ENCODE measurements around the gene ARSD. TPM values are rescaled to one million over a fixed set of nuclear protein-coding genes. Genes with fewer than 3 reads are reported as not detected.
A peak's percentile ranks its signal among the peaks of the same experiment; 100 is the strongest.
"Not testable (repeated sequence)": the region's sequence is repeated elsewhere in the genome, so short reads cannot be mapped to it uniquely, and the experiment has no call there.

The ARSD gene
- total RNA-seq, 1 donor from 2014 or later = 19.1 TPM

DNA sequence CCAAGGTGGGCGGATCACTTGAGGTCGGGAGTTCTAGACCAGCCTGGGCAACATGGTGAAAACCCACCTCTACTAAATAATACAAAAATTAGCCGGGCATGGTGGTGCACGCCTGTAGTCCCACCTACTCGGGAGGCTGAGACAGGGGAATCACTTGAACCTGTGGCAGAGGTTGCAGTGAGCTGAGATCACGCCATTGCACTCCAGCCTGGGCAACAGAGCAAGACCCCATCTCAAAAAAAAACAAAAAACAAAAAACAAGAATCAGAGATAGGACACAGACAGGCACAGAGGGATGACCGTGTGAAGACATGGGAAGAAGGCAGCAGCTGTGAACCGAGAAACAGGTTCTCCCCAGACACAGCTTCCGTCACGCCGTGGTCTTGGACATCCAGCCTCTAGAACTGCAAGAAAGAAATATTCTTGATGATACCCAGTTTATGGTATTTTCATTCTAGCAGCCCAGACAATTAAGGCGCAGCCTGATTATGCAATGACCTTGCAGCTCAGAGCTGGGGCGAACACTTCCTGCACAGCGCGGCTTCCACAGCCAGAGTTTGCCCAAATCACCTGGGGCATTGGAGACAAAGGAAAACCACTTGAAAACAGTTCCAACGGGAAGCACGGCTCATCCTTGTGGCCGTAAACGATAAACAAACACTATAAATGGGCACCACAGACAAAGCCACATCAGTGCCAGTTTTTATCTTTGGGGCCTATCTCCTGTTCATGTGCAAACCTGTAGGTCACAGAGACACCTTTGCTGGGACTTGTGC, 4.2 kb upstream of the ARSD start:
- DNase-seq (ENCODE audit: low read depth, low spot score) = no peak

DNA sequence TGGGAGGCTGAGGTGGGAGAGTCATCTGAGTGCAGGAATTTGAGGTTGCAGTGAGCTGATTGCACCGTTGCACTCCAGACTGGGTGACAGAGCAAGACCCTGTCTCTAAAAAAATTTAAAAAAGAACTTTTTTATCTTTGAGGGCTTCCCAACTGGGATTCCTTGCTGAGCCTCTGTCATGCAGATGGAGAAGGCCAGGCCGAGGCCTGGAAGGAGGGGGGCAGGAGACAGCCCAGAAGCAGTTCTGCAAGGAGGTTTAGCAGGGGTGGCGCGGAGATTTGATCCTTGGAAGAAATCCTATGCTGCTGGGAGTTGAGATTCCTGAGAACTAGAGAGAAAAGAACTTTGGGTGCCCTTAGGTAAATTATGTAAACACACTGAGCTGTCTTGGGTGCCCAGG, 2.5 kb upstream of the ARSD start:
- DNase-seq (ENCODE audit: low read depth, low spot score) = no peak

DNA sequence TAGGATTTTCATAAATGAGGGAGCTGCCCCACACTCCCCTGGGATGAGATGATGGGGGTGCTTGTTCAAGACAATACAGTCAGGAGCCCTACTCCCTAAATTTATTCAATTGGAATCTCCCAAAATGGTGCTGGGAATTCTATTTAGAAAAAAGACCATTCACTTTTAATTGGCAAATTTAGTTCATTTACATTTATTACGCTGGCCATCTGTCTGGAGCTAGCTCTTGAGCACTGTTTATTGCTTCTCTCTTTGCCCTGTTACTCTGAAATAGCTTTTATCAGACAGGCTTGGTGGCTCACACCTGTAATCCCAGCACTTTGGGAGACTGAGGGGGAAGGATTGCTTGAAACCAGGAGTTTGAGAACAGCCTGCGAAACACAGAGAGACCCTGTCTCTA, 2.0 kb upstream of the ARSD start:
- DNase-seq (ENCODE audit: low read depth, low spot score) = no peak

DNA sequence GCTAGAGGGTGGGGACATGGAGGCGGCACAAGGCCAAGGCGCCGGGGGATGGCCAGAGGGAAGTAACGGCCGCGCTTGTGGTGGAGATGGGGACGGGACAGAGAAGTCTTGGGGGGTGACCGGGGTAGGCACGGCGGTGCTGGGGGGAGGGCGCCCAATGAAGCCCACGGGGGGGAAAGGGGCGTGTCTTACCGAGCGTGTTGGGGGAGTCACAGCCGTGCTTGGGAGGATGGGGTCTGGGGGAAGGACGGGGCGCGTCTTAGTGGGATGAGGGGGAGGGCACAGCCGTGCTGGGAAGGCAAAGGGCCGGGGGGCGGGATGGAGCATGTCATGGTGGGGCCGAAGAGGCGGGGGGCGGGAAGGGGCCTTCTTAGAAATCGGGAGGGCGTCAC, 952 bp downstream of the ARSD start:
- peak; percentile 39 for DNase-seq (ENCODE audit: low read depth, low spot score)

DNA sequence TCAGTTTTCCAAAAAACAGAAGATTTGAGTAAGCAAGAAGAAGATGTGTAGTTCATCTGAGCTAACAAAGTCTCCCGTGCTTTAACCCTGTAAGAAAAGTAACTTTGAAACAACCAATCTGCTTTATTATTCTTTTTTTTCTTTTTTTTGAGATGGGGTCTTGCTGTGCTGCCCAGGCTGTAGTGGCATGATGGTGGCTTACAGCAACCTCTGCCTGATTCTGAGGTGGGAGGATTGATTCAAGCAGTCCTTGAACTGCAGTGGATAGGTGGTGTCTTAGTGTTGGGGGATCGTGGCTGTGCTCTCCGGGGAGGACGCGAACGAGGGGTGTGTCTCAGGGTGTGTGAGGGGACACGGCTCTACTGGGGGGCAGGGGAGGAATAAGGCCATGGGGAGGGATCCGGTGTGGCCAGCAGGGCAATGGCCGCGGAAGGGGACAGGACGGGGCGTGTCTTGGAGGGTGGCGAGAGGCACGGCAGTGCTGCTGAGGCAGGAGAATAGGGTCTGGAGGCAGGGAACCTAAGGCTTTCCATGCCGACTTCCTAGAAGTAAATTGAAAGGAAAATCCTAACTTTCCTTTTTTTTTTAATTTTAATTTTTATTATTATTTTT, 2.4 kb downstream of the ARSD start:
- no peak for DNase-seq (ENCODE audit: low read depth, low spot score)

DNA sequence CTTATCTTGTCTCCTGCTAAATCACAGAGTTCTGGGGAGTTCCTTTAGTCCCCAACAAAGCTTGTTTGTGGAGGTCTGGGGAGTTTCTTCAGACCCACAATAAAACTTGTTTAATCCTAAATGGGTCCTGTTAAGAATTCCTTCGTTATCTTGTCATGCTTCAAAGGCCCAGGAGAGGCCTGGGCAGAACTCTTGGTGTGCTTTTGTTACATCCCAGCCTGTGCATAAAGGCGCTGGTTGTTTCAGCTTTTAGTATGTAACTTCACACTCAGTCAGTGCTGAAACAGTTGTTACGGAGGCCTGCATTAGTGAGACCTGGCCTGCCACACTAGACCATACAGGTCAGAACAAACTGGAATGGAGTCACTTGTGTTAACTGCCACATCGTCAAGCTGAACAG, 2.9 kb downstream of the ARSD start:
- not testable (repeated sequence) for DNase-seq (ENCODE audit: low read depth, low spot score)

DNA sequence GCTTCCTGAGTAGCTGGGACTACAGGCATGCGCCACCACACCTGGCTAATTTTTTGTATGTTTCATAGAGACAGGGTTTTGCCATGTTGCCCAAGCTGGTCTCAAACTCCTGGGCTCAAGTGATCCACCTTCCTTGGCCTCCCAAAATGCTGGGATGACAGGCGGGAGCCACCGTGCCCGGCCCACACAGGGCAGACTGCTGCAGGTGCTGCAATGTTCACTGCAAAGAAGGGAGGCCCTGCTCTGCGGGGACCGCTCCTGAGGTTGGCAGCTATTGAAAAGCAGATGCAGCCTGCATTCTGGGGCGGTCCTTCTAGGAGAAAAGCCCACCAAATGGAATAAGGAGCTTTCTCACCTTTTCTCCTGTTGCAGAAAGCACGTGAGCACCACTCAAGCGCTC, 5.0 kb downstream of the ARSD start:
- no peak for DNase-seq (ENCODE audit: low read depth, low spot score)

DNA sequence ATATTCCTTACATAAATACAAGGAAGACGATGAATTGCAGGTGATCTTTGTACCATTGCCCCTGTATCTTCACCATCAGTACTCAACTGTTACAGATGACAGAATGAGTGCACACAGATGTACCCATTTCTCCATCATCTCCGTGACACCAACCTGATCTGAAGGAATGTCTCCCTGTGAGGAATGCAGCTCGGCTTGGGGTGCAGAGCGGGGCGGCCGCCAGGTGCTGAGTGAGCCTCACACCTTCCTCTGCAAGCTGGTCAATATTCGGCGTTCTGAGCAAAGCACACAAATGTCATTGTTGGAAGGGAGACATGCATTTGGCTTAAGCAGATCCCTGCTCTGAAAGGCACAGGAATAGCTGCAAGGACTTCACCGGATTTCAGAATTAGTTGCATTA, 7.4 kb downstream of the ARSD start:
- DNase-seq (ENCODE audit: low read depth, low spot score) = no peak

DNA sequence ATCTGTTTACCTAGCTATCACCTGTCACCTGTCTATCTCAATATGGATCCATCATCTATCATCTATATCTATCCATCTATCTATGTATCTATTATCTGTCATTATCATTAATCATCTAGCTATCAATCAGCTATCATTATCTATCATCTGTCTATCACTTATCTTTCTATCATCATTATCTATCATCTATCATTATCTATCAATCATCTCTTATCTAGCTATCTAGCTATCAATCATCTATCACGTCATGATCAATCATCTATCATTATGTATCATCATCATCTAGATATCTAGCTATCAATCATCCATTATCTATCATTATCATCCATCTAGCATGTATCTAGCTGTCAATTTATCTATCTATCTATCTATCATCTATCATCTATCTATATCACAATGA, 7.9 kb downstream of the ARSD start:
- DNase-seq (ENCODE audit: low read depth, low spot score) = no peak

DNA sequence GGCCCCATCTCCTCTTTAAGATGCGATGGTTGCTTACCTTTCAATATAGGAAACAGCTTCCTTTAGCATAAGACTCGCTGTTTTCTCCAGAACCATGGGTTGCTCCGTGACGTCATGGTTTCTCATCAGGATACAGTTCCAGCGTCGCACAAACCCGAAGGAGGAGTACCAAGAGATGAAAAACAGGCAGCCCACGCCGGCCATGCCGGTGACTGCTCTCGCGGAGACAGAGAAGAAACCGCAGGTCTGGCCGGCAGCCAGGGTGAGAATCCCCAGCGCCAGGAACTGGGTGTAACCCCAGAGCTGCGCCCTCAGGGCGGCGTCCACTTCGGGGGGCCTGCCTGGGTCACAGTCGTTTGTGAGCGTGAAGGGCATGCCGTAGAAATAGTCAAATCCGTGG, 11.4 kb downstream of the ARSD start:
- DNase-seq (ENCODE audit: low read depth, low spot score) = no peak

DNA sequence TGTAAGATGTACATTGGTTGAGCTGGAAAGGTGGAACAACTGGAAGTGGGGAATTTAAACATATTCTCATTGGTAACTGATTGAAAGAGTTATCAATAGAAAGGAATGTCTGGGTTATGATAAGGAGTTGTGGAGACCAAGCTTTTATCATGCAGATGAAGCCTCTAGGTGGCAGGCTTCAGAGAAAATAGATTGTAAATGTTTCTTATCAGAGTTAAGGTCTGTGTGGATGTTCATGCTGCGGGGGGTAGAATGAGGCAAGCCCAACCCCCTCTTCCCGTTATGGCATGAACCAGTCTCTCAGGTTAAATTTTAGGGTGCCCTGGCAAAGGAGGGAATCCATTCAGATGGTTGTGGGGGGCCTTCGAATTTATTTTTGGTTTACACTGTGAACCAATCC, 16.0 kb downstream of the ARSD start:
- DNase-seq (ENCODE audit: low read depth, low spot score) = no peak

DNA sequence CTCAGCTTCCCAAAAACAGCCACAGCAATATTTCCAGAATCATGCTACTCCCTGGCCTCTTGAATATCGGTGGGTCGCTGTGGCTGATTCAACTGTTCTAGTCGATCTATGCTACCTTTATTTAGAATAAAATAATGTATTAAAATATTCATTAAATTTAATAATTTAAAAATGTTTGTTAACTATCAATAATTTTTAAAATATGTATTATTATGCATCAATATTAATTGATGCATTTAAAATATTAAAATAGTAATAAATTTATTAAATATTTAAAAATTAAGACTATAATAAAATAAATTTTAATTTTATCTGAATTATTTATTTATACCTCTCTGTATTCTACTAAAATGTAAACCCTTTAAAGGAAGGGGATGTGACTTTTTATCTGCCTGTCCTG, 19.0 kb downstream of the ARSD start:
- DNase-seq (ENCODE audit: low read depth, low spot score) = no peak

DNA sequence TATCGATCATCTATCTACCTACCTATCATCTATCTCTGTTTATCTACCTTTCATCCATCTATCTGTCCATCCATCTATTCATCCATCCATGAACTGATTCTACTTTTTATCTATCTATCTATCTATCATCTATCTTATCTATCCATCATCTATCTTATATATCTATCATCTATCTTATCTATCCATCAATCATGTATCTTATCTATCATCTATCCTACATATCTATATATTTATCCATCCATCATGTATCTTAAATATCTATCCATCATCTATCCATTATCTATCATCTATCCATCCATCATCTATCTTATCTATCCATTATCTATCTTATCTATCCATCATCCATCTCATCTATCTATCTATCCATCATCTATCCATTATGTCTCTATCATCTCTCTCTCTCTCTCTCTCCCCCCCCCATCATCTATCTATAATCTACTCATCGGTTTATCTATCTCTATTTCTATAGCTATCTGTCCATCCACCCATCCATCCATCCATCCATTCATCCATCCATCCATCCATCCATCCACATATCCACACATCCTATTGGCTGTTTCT, 20.9 kb downstream of the ARSD start:
- no peak for DNase-seq (ENCODE audit: low read depth, low spot score)

DNA sequence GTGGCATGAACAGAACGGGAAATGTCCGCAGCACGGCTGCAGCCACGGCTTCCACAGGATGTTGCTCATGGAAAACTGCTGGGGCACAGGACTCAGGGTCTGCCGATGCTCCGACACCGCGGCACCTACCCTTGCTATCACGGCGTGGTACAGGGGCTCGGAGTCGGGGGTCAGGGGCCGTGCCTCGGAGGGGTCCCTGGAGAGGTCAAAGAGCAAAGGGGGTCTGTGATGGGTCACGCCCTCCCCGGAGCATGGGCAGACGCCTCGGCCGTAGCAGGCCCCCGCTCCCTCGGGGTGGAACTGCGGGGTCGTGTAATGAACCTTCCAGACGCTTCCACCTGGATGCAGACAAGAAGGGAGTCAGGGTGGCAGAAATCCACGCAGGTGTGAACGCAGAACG, 21.8 kb downstream of the ARSD start:
- DNase-seq (ENCODE audit: low read depth, low spot score) = no peak

DNA sequence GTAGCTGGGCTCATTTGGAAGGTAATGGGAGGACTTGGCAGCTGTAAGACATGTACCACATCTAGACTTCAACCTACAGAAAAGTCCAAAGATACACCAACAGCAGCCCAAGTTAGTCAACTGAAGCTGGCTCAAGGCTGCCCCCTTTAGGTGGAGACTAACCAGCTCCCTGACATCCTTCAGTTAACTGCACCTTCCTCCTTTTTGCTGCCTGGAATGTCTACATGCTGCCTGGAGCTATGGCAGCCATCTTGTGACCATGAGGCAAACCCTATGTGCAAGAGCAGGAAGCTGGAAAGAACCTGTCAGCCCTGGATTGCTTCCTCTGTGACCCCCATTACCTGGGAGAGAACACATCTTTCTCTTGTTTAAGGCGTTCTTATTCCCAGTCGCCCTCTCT, 25.8 kb downstream of the ARSD start:
- no peak for DNase-seq (ENCODE audit: low read depth, low spot score)

DNA sequence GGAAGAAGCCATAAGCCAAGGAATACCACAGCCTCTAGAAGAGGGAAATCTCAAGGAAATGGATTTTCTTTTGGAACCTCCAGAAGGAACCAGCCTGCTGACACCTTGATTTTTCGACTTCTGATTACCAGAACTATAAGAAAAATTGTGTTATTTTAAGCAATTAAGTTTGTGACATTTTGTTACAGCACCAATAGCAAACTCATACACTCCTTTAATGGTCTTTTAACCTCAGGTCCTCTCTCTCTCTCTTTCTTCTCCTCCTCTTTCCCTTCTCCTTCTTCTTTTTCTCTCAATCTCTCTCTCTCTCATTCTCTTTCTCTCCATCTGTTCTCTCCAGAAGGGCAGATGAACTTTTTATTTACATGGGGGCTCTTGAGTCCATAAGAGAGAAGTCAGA, 26.3 kb downstream of the ARSD start:
- DNase-seq (ENCODE audit: low read depth, low spot score) = no peak

DNA sequence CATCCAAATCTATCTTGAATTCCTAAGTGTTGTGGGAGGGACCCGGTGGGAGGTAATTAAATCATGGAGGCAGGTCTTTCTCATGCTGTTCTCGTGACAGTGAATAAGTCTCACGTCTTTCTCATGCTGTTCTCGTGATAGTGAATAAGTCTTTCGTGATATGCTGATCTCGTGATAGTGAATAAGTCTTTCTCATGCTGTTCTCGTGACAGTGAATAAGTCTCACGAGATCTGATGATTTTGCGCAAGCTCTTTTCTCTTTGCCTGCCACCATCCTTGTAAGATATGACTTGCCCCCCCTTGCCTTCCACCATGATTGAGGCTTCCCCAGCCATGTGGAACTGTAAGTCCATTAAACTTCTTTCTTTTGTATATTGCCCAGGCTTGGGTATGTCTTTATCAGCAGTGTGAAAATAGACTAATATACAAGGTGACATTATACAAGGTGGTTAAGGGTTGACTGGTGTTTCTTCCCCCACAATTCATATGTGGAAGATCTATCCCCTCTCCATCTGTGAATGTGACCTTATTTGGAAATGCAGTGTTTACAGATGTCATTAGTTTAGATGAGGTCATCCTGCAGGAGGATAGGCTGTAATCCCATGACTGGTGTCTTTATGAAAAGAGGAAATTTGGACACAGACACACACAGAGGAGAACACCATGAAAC, 27.6 kb downstream of the ARSD start:
- DNase-seq (ENCODE audit: low read depth, low spot score) = no peak

DNA sequence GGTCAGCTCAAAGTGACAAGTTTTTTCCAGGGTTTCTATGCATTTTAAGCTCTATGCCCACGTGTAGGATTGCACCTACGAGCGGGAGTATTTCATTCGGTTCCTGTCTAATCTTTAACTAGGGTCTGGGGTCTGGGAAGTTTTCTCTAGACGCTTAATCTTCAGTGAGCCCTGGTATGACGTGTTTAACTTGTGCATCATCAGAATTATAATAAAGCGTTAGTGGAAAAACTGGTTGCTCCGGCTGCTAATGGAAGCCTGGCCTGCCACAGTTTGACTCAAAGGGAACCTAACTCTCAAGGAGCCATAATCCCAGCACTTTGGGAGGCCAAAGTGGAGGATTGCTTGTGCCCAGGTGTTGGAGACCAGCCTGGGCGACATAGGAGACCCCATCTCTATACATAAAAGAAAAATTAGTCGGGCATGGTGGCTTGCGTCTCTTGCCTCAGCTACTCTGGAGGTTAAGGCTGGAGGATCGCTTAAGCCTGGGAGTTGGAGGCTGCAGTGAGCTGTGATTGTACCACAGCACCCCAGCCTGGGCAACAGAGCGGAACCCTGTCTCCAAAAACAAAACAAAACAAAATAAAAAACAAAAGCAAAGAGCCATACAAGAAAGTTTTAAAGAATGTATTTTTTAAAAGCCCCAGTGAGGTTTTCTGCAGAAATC, 30.2 kb downstream of the ARSD start:
- no peak for DNase-seq (ENCODE audit: low read depth, low spot score)

DNA sequence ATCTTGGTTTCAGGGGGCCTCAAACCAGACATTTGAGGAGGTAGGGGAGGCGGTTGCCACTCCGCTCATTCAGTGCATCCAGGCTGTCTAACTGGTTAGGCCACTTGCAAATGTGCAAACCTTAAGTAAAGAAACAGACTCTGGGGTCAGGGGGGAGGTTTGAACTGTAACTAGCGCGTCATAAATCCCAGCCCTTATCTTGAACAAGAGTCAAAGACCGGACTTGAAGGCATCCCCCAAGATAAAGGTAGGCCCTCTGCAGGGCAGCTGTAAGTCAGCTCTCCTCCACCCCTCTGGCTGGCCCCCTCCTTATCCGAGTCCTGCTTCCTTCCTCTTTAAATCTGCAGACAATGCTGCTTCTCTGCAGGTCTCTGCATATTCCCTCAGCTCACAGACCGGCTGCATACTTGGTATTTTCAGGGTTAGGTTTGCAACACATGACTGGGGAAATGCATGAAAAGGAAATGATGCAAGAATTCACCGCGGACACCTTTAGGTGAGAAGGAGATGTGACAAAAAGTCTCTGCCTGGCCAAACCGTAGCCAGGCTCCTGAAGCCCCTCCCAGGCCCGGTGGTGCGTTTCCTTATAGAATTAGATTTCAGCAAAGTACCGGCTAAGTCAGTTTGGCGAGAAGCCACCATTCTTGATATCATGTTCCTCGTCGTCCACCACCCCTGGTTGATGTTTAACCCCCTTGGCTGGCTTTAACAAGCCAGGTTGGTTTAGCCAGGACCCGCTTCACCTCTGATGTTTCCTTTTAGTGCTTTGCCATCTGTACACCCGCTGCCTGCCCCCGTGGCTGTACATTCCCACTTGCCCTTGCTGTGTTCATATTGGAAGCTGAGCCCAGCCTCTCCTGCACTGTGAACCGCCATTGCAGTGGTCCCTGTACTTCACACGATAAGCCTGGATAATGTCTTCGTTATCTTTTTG, 31.2 kb downstream of the ARSD start:
- not testable (repeated sequence) for DNase-seq (ENCODE audit: low read depth, low spot score)

DNA sequence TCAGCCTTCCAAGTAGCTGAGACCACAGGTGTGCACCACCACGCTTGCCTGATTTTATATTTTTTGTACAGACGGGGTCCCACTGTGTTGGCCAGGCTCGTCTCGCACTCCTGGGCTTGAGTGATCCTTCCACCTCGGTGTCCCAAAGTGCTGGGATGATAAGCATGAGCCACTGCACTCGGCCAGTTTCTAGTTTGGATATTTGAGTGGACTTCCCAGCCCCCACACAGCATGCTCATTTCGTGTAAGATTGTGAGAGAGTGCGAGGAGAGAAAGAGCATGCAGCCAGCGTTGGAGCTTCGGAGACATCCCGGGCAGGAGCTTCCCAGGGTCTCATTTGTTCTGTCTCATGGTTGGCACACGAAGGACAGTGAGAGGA, 31.8 kb downstream of the ARSD start:
- DNase-seq (ENCODE audit: low read depth, low spot score) = no peak

DNA sequence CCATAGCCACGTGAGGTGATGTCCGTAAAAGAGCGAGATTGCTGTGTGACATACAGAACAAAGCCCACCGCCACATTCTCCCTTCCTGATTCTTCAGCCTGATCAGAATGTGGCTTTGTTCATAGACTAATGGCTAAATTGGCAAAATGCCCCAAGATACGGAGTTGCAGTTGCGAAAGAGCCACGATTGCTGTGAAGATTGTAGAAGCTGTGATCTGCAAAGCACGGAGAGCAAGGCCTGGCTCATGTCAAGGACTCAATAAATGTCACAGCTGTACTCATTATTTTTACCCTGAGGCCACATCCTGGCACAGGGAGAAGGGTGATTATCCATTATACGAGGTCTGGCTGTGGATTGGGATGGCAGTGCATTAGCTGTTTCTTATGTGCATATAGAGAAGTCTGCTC, 34.2 kb downstream of the ARSD start:
- DNase-seq (ENCODE audit: low read depth, low spot score) = no peak

Measured in pulmonary artery endothelial cell (primary cell).